ENCODE data around the gene ZNF880.

GRCh38 chr19:52336791-52337381, 32.8 kb upstream of the ZNF880 start:
- TF ChIP-seq CTCF (IDR thresholded peaks at IDR 0.05) (no peak), POLR2A (IDR thresholded peaks at IDR 0.05) (no peak), EP300 (IDR thresholded peaks at IDR 0.05) (no peak)

Data from tibial nerve (tissue), 4 donors.